Gastrocnemius medialis (tissue), 4 donors: ENCODE measurements around the gene AIFM2.

Experiments used
- POLR2A ChIP-seq, 2 donors: fragments of 450-650 bp; IDR thresholded peaks; one replicate each; pipeline ENCODE4 v1.6.1; 2017; ENCODE audit warnings: antibody characterized with exemption in 2 of 2, mild to moderate bottlenecking in 2 of 2, moderate library complexity in 2 of 2
- TF ChIP-seq, protein P1 (sequence below), 5 experiments: fragments of 450-650 bp in 3 of 5; fragments of 200-600 bp in 2 of 5; sonication (generic) in 2 of 5; IDR thresholded peaks in 4 of 5; conservative IDR thresholded peaks in 1 of 5; 1 replicate in 4 of 5; 2 replicates in 1 of 5; pipeline ENCODE4 v1.5.1; 2016 to 2019; ENCODE audit warnings: antibody characterized with exemption in 5 of 5, mild to moderate bottlenecking in 3 of 5, moderate library complexity in 3 of 5

DNA sequence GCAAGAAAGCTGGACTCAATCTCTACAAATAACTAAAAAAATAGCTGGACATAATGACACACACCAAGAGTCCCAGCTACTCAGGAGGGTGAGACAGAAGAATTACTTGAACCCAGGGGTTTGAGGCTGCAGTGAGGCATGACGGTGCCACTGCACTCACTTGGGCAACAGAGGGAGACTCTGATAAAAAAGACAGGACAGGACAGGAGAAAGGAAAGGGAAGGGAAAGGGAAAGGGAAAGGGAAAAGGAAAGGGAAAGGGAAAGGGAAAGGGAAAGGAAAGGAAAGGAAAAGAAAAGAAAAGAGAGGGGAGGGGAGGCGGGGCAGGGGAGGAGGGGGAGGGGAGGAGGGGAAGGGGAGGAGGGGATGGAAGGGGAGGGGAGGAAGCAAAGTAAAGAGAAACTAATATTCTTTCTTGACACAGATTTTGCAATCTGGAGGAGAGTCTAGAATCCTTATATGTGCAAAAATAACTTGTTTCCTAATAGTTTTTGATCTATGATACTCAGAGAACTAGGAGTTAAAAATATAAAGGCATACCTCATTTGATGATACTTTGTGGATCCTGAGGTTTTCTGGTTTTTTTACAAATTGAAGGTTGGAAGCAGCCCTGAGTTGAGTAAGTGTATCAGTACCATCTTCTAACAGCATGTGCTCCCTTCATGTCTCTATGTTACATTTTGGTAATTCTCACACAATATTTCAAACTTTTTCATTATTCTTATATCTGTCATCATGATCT is 29.7 kb upstream of the AIFM2 start:
- no peak for TF ChIP-seq POLR2A (IDR thresholded peaks at IDR 0.05)
- TF ChIP-seq, protein P1, sequence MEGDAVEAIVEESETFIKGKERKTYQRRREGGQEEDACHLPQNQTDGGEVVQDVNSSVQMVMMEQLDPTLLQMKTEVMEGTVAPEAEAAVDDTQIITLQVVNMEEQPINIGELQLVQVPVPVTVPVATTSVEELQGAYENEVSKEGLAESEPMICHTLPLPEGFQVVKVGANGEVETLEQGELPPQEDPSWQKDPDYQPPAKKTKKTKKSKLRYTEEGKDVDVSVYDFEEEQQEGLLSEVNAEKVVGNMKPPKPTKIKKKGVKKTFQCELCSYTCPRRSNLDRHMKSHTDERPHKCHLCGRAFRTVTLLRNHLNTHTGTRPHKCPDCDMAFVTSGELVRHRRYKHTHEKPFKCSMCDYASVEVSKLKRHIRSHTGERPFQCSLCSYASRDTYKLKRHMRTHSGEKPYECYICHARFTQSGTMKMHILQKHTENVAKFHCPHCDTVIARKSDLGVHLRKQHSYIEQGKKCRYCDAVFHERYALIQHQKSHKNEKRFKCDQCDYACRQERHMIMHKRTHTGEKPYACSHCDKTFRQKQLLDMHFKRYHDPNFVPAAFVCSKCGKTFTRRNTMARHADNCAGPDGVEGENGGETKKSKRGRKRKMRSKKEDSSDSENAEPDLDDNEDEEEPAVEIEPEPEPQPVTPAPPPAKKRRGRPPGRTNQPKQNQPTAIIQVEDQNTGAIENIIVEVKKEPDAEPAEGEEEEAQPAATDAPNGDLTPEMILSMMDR (IDR thresholded peaks at IDR 0.05 in 4 of 5, conservative IDR thresholded peaks at IDR 0.05 in 1 of 5): no peak
